WTC11 (cell line): ENCODE results near the gene RNF215. TPM values are rescaled to one million over a fixed set of nuclear protein-coding genes. Genes with fewer than 3 reads are reported as not detected.

Experiments used
- ATAC-seq: fragments of 200-7000 bp; cut with Tn5 transposase; 2 replicates; pipeline ENCODE4 v1.10.0; 2021; ENCODE audit warnings: mild to moderate bottlenecking, moderate library complexity
- CTCF ChIA-PET: fragments of 300-600 bp; sonication (Branson Sonifier 250); formaldehyde crosslinking; loops from one replicate; lab custom pipeline; 2021; ENCODE audit warnings: antibody characterized with exemption; lab: Charles Lee
- POLR2A ChIA-PET: fragments of 350-600 bp; sonication (Branson Sonifier 250); formaldehyde crosslinking; loops from one replicate; lab custom pipeline; 2021; ENCODE audit warnings: antibody characterized with exemption; lab: Charles Lee
- DNase-seq: peaks from one replicate; pipeline ENCODE4 v3.0.0; 2021; ENCODE audit warnings: low spot score
- H3K27ac Mint-ChIP-seq: 2 replicates; pipeline ENCODE4 v1.8.0; 2021; ENCODE audit warnings: mixed read lengths
- H3K27me3 Mint-ChIP-seq: 2 replicates; pipeline ENCODE4 v1.8.0; 2021; ENCODE audit warnings: low read depth, mild to moderate bottlenecking, moderate library complexity, mixed read lengths
- H3K36me3 Mint-ChIP-seq: 2 replicates; pipeline ENCODE4 v1.8.0; 2021; ENCODE audit warnings: mixed read lengths
- H3K4me1 Mint-ChIP-seq: 2 replicates; pipeline ENCODE4 v1.8.0; 2022; ENCODE audit warnings: mixed read lengths
- H3K4me3 Mint-ChIP-seq: 2 replicates; pipeline ENCODE4 v1.8.0; 2021; ENCODE audit warnings: mild to moderate bottlenecking, moderate library complexity, mixed read lengths
- H3K9me3 Mint-ChIP-seq: 2 replicates; pipeline ENCODE4 v1.8.0; 2021; ENCODE audit warnings: mixed read lengths
- ARID4B ChIP-seq: sonication (generic); formaldehyde crosslinking; IDR thresholded peaks from 2 replicates; pipeline ENCODE4 v1.8.0; 2023; ENCODE audit warnings: missing genetic modification reagents, mild to moderate bottlenecking, borderline replicate concordance
- ATF3 ChIP-seq: sonication (generic); formaldehyde crosslinking; conservative IDR thresholded peaks from 2 replicates; pipeline ENCODE4 v1.8.1; 2022; ENCODE audit warnings: mild to moderate bottlenecking, missing genetic modification reagents
- ETV6 ChIP-seq: sonication (generic); formaldehyde crosslinking; IDR thresholded peaks from 2 replicates; pipeline ENCODE4 v1.8.1; 2022; ENCODE audit warnings: mild to moderate bottlenecking, missing genetic modification reagents
- FOXP1 ChIP-seq: sonication (generic); formaldehyde crosslinking; IDR thresholded peaks from 2 replicates; pipeline ENCODE4 v1.8.0; 2022; ENCODE audit warnings: missing genetic modification reagents, mild to moderate bottlenecking, moderate library complexity, borderline replicate concordance
- GABPB1 ChIP-seq: sonication (generic); formaldehyde crosslinking; IDR thresholded peaks from 2 replicates; pipeline ENCODE4 v1.8.1; 2023; ENCODE audit warnings: mild to moderate bottlenecking, missing genetic modification reagents
- IRF1 ChIP-seq: sonication (generic); formaldehyde crosslinking; IDR thresholded peaks from 2 replicates; pipeline ENCODE4 v1.8.0; 2023; ENCODE audit warnings: missing genetic modification reagents
- MXD4 ChIP-seq: fragments of 250-450 bp; sonication (Bioruptor Pico); IDR thresholded peaks from 2 replicates; pipeline ENCODE4 v1.8.0; 2021; ENCODE audit warnings: mild to moderate bottlenecking, moderate library complexity, borderline replicate concordance
- NR2C2 ChIP-seq: sonication (generic); formaldehyde crosslinking; IDR thresholded peaks from 2 replicates; pipeline ENCODE4 v1.8.0; 2022; ENCODE audit warnings: mild to moderate bottlenecking, missing genetic modification reagents
- NR3C1 ChIP-seq: sonication (generic); formaldehyde crosslinking; conservative IDR thresholded peaks from 2 replicates; pipeline ENCODE4 v1.8.1; 2023; ENCODE audit warnings: low read depth, mild to moderate bottlenecking, missing genetic modification reagents
- OVOL2 ChIP-seq: fragments of 250-450 bp; sonication (Bioruptor Pico); IDR thresholded peaks from 2 replicates; pipeline ENCODE4 v1.9.0; 2021; ENCODE audit warnings: mild to moderate bottlenecking, borderline replicate concordance
- TEAD4 ChIP-seq: sonication (generic); formaldehyde crosslinking; IDR thresholded peaks from 2 replicates; pipeline ENCODE4 v1.8.0; 2022; ENCODE audit warnings: mild to moderate bottlenecking, missing genetic modification reagents
- USF1 ChIP-seq: sonication (generic); formaldehyde crosslinking; IDR thresholded peaks from 2 replicates; pipeline ENCODE4 v1.8.0; 2022; ENCODE audit warnings: mild to moderate bottlenecking, missing genetic modification reagents
- ZBTB43 ChIP-seq: sonication (generic); formaldehyde crosslinking; IDR thresholded peaks from 2 replicates; pipeline ENCODE4 v1.8.1; 2023; ENCODE audit warnings: mild to moderate bottlenecking, missing genetic modification reagents
- ZNF281 ChIP-seq: sonication (generic); formaldehyde crosslinking; IDR thresholded peaks from 2 replicates; pipeline ENCODE4 v1.8.0; 2023; ENCODE audit warnings: mild to moderate bottlenecking, missing genetic modification reagents
- ZNF512 ChIP-seq: sonication (generic); formaldehyde crosslinking; IDR thresholded peaks from 2 replicates; pipeline ENCODE4 v1.8.1; 2022; ENCODE audit warnings: missing genetic modification reagents, borderline replicate concordance
- total RNA-seq: library from RNA; stranded (reverse); gene quantifications from 3 replicates; pipeline ENCODE4 v1.2.3, GENCODE V29; 2021

Gene RNF215
- total RNA-seq, 1 experiment from 2014 or later = 25.4 TPM

GRCh38 chr22:30430933-30431332 is 43.7 kb upstream of the RNF215 start (continued):
- no peak for TF ChIP-seq IRF1 (CRISPR knock-in tag)
- no peak for TF ChIP-seq ETV6 (CRISPR knock-in tag)
- no peak for TF ChIP-seq NR3C1
- no peak for TF ChIP-seq OVOL2 (CRISPR knock-in tag)
- no peak for TF ChIP-seq ARID4B (CRISPR knock-in tag)
- no peak for TF ChIP-seq ATF3
- no peak for TF ChIP-seq FOXP1 (CRISPR knock-in tag)

- no peaks in the 10 kb centered on the region for H3K27me3 Mint-ChIP-seq
- ChIA-PET CTCF (interaction anchor here (0.9 to 3.3 kb wide), 5 partner anchors 14 to 167 kb away, joined by 3 to 19 read pairs (median 4); partner anchors contain the start of gene RNF215), POLR2A (interaction anchor here (1.6 kb wide), 1 partner anchor 33 kb away, joined by 7 read pairs; the partner anchor contains the start of gene SEC14L2)
- no peak for ATAC-seq
- DNase-seq = no peak
- H3K4me3 Mint-ChIP-seq = no peak overlapping the region
- H3K36me3 Mint-ChIP-seq = peaks cover 16% of the 10 kb centered on the region
- H3K27ac Mint-ChIP-seq = peak overlapping the region; percentile 51; the same call in 1 of the 2 replicates
- H3K9me3 Mint-ChIP-seq = no peaks in the 10 kb centered on the region
- TF ChIP-seq NR2C2 (CRISPR knock-in tag) = no peak
- TF ChIP-seq GABPB1 (CRISPR knock-in tag) = no peak
- no peak for TF ChIP-seq USF1 (CRISPR knock-in tag)
- no peak for TF ChIP-seq ZNF281 (CRISPR knock-in tag)
- no peak for TF ChIP-seq MXD4
- TF ChIP-seq ZNF512 (CRISPR knock-in tag) = no peak
- TF ChIP-seq ZBTB43 (CRISPR knock-in tag) = no peak
- TF ChIP-seq TEAD4 = no peak
- H3K4me1 Mint-ChIP-seq = peaks cover 15% of the 10 kb centered on the region
Measured at GRCh38 chr22:30429887-30430286, 42.7 kb upstream of the RNF215 start.
